CD4-positive, alpha-beta T cell treated with Interleukin-4 for 4 hours (primary cell): ENCODE results near the gene IKBKG.
A peak's percentile ranks its signal among the peaks of the same experiment; 100 is the strongest.
"Not testable (repeated sequence)": the region's sequence is repeated elsewhere in the genome, so short reads cannot be mapped to it uniquely, and the experiment has no call there.

Source experiments
- DNase-seq: peaks from one replicate; pipeline ENCODE4 v3.0.0-alpha.2; 2020

Gene IKBKG

GRCh38 chrX:154526901-154527675 is 20.3 kb upstream of the IKBKG start:
- peak; percentile 61 for DNase-seq

- no peak for DNase-seq
These were observed 18.2 kb upstream of the IKBKG start for GRCh38 chrX:154529206-154529612.

- DNase-seq, result no peak
These were observed 17.1 kb upstream of the IKBKG start for GRCh38 chrX:154530286-154530685.

GRCh38 chrX:154531626-154532025 is 15.8 kb upstream of the IKBKG start:
- no peak for DNase-seq

- no peak for DNase-seq
These were observed 14.7 kb upstream of the IKBKG start for GRCh38 chrX:154532690-154533089.

- peak; percentile 81 for DNase-seq
These were observed 12.7 kb upstream of the IKBKG start for GRCh38 chrX:154534526-154535322.

- DNase-seq, result no peak
These were observed 11.5 kb upstream of the IKBKG start for GRCh38 chrX:154535892-154536291.

- no peak for DNase-seq
These were observed 8.3 kb upstream of the IKBKG start for GRCh38 chrX:154539077-154539476.

GRCh38 chrX:154540365-154540764 is 7.1 kb upstream of the IKBKG start:
- DNase-seq, result not testable (repeated sequence)

- no peak for DNase-seq
These were observed 6.4 kb upstream of the IKBKG start for GRCh38 chrX:154540897-154541535.

- DNase-seq, result no peak
These were observed 5.9 kb upstream of the IKBKG start for GRCh38 chrX:154541589-154541895.

GRCh38 chrX:154541896-154542722 is 5.3 kb upstream of the IKBKG start:
- DNase-seq, result peak; percentile 58

- peak; percentile 19 for DNase-seq
These were observed 4.5 kb upstream of the IKBKG start for GRCh38 chrX:154542723-154543424.

GRCh38 chrX:154545673-154546274 is 1.6 kb upstream of the IKBKG start:
- no peak for DNase-seq

GRCh38 chrX:154546354-154547244 is 821 bp upstream of the IKBKG start, which contains the start of gene G6PD:
Gene G6PD (minus strand): TSS chrX:154546846. CDS start chrX:154546155, 691 bp downstream.
- peak; percentile 75 for DNase-seq

- peak; percentile 11 for DNase-seq
These were observed 552 bp downstream of the IKBKG start for GRCh38 chrX:154548028-154548316.

- DNase-seq, result no peak
These were observed 2.3 kb downstream of the IKBKG start for GRCh38 chrX:154549766-154550165.

GRCh38 chrX:154552112-154552806 is 4.8 kb downstream of the IKBKG start:
- DNase-seq, result not testable (repeated sequence)

GRCh38 chrX:154558060-154558690 is 10.8 kb downstream of the IKBKG start:
- not testable (repeated sequence) for DNase-seq

GRCh38 chrX:154558896-154559295 is 11.5 kb downstream of the IKBKG start:
- DNase-seq, result not testable (repeated sequence)
